Natural killer cell treated with Interleukin-12 subunit alpha and Interleukin-12 subunit beta and Interleukin-15 and Interleukin-18, amount 100 ng/mL, for 72 hours (primary cell): ENCODE data around the gene MAP3K14. TPM values are rescaled to one million over a fixed set of nuclear protein-coding genes. Genes with fewer than 3 reads are reported as not detected.

ENCODE experiments used
- ATAC-seq, 2 donors: fragments of 150-1000 bp; cut with Tn5 transposase in 1 of 2; sonication (Bioruptor Pico), chemical (Tn5 transposase) in 1 of 2; 2 replicates each; pipeline ENCODE4 v1.10.0; 2021
- DNase-seq: peaks from one replicate; pipeline ENCODE4 v3.0.0; 2022; ENCODE audit warnings: low spot score
- H3K27ac Mint-ChIP-seq, 2 donors: 1 replicate in 1 of 2; 2 replicates in 1 of 2; pipeline ENCODE4 v1.8.0; 2022; ENCODE audit warnings: mixed read lengths in 2 of 2, mild to moderate bottlenecking in 1 of 2, moderate library complexity in 1 of 2
- H3K27me3 Mint-ChIP-seq, 2 donors: 1 replicate in 1 of 2; 2 replicates in 1 of 2; pipeline ENCODE4 v1.8.0; 2022; ENCODE audit warnings: mixed read lengths in 2 of 2
- H3K36me3 Mint-ChIP-seq: one replicate; pipeline ENCODE4 v1.8.0; 2022; ENCODE audit warnings: mixed read lengths
- H3K4me1 Mint-ChIP-seq, 2 donors: 1 replicate in 1 of 2; 2 replicates in 1 of 2; pipeline ENCODE4 v1.8.0; 2022; ENCODE audit warnings: low read depth in 2 of 2, mixed read lengths in 2 of 2, mild to moderate bottlenecking in 1 of 2
- H3K4me3 Mint-ChIP-seq: one replicate; pipeline ENCODE4 v1.8.0; 2022; ENCODE audit warnings: mixed read lengths
- H3K9me3 Mint-ChIP-seq: 2 replicates; pipeline ENCODE4 v1.8.0; 2022; ENCODE audit warnings: mixed read lengths
- total RNA-seq, 2 donors: library from RNA; stranded (reverse); gene quantifications; one replicate each; pipeline ENCODE4 v1.2.3, GENCODE V29; 2022

The MAP3K14 gene
- total RNA-seq, 2 donors from 2014 or later, result 65.9 to 75.4 TPM

GRCh38 chr17:45334701-45335677 lies 18.2 kb upstream of the MAP3K14 start:
- DNase-seq (no peak), ATAC-seq (no peak)
- Mint-ChIP-seq H3K9me3 (no peaks in the 10 kb centered on the region), H3K27me3 (no peaks in the 10 kb centered on the region), H3K27ac (no peak overlapping the region), H3K36me3 (no peaks in the 10 kb centered on the region), H3K4me3 (no peak overlapping the region), H3K4me1 (peaks cover 21 to 26% of the 10 kb centered on the region in 2 donors)

GRCh38 chr17:45334231-45334630 lies 17.4 kb upstream of the MAP3K14 start:
- no peak overlapping the region for H3K27ac Mint-ChIP-seq
- H3K4me1 Mint-ChIP-seq, result peaks cover 28 to 34% of the 10 kb centered on the region in 2 donors
- H3K4me3 Mint-ChIP-seq, result no peak overlapping the region
- no peaks in the 10 kb centered on the region for H3K36me3 Mint-ChIP-seq
- H3K9me3 Mint-ChIP-seq, result no peaks in the 10 kb centered on the region
- no peak for ATAC-seq
- H3K27me3 Mint-ChIP-seq, result no peaks in the 10 kb centered on the region
- DNase-seq, result no peak

- Mint-ChIP-seq H3K9me3 (no peaks in the 10 kb centered on the region), H3K27me3 (no peaks in the 10 kb centered on the region), H3K36me3 (no peaks in the 10 kb centered on the region), H3K4me3 (peak overlapping the region; percentile 52), H3K4me1 (peaks cover 29 to 36% of the 10 kb centered on the region in 2 donors), H3K27ac (peak overlapping the region; percentile 49 to 70)
- no peak for ATAC-seq
- no peak for DNase-seq
Observed at GRCh38 chr17:45333702-45334092, 16.9 kb upstream of the MAP3K14 start.

GRCh38 chr17:45332989-45333701 lies 16.3 kb upstream of the MAP3K14 start:
- DNase-seq (no peak), ATAC-seq (no peak)
- Mint-ChIP-seq H3K4me3 (peak overlapping the region; percentile 52), H3K36me3 (no peaks in the 10 kb centered on the region), H3K4me1 (peaks cover 29 to 36% of the 10 kb centered on the region in 2 donors), H3K27me3 (no peaks in the 10 kb centered on the region), H3K27ac (peak overlapping the region; percentile 49 to 70), H3K9me3 (no peaks in the 10 kb centered on the region)

- DNase-seq (no peak), ATAC-seq (no peak)
- peaks cover 29 to 36% of the 10 kb centered on the region in 2 donors for H3K4me1 Mint-ChIP-seq
- peak overlapping the region in 1 of 2 donors; percentile 49 for H3K27ac Mint-ChIP-seq
- no peaks in the 10 kb centered on the region for H3K9me3 Mint-ChIP-seq
- H3K4me3 Mint-ChIP-seq, result peak overlapping the region; percentile 52
- no peaks in the 10 kb centered on the region for H3K27me3 Mint-ChIP-seq
- no peaks in the 10 kb centered on the region for H3K36me3 Mint-ChIP-seq
Observed at GRCh38 chr17:45332505-45332904, 15.7 kb upstream of the MAP3K14 start.

GRCh38 chr17:45326626-45327025 lies 9.8 kb upstream of the MAP3K14 start:
- Mint-ChIP-seq H3K27ac (peak overlapping the region in 1 of 2 donors; percentile 0), H3K36me3 (no peaks in the 10 kb centered on the region), H3K4me3 (no peak overlapping the region), H3K4me1 (peaks cover 16 to 23% of the 10 kb centered on the region in 2 donors), H3K9me3 (no peaks in the 10 kb centered on the region), H3K27me3 (no peaks in the 10 kb centered on the region)
- ATAC-seq (no peak), DNase-seq (no peak)

- Mint-ChIP-seq H3K4me3 (no peak overlapping the region), H3K27me3 (no peaks in the 10 kb centered on the region), H3K27ac (no peak overlapping the region), H3K36me3 (no peaks in the 10 kb centered on the region), H3K4me1 (peaks cover 23 to 31% of the 10 kb centered on the region in 2 donors), H3K9me3 (no peaks in the 10 kb centered on the region)
- ATAC-seq (no peak), DNase-seq (no peak)
Observed at GRCh38 chr17:45325810-45326209, 9.0 kb upstream of the MAP3K14 start.

- H3K27ac Mint-ChIP-seq, result no peak overlapping the region
- H3K4me3 Mint-ChIP-seq, result no peak overlapping the region
- H3K4me1 Mint-ChIP-seq, result peaks cover 26 to 36% of the 10 kb centered on the region in 2 donors
- H3K27me3 Mint-ChIP-seq, result no peaks in the 10 kb centered on the region
- no peak for ATAC-seq
- H3K9me3 Mint-ChIP-seq, result no peaks in the 10 kb centered on the region
- DNase-seq, result no peak
- H3K36me3 Mint-ChIP-seq, result no peaks in the 10 kb centered on the region
Observed at GRCh38 chr17:45324336-45324735, 7.5 kb upstream of the MAP3K14 start.

- no peaks in the 10 kb centered on the region for H3K36me3 Mint-ChIP-seq
- no peaks in the 10 kb centered on the region for H3K9me3 Mint-ChIP-seq
- DNase-seq, result no peak
- H3K4me1 Mint-ChIP-seq, result peaks cover 35 to 44% of the 10 kb centered on the region in 2 donors
- ATAC-seq, result no peak
- peak overlapping the region; percentile 14 for H3K4me3 Mint-ChIP-seq
- no peaks in the 10 kb centered on the region for H3K27me3 Mint-ChIP-seq
- peak overlapping the region; percentile 33 to 70 for H3K27ac Mint-ChIP-seq
Observed at GRCh38 chr17:45322168-45322567, 5.3 kb upstream of the MAP3K14 start.

GRCh38 chr17:45320931-45321461 lies 4.2 kb upstream of the MAP3K14 start:
- no peaks in the 10 kb centered on the region for H3K9me3 Mint-ChIP-seq
- H3K4me3 Mint-ChIP-seq, result peak overlapping the region; percentile 76
- H3K27me3 Mint-ChIP-seq, result no peaks in the 10 kb centered on the region
- DNase-seq, result no peak
- peak overlapping the region; percentile 70 to 89 for H3K27ac Mint-ChIP-seq
- peaks cover 37 to 49% of the 10 kb centered on the region in 2 donors for H3K4me1 Mint-ChIP-seq
- H3K36me3 Mint-ChIP-seq, result peaks cover 2% of the 10 kb centered on the region
- ATAC-seq, result no peak

GRCh38 chr17:45320349-45320930 lies 3.6 kb upstream of the MAP3K14 start:
- H3K27ac Mint-ChIP-seq, result peak overlapping the region; percentile 70 to 89
- H3K4me3 Mint-ChIP-seq, result peak overlapping the region; percentile 76
- H3K4me1 Mint-ChIP-seq, result peaks cover 43 to 55% of the 10 kb centered on the region in 2 donors
- ATAC-seq (no peak), DNase-seq (no peak)
- no peaks in the 10 kb centered on the region for H3K9me3 Mint-ChIP-seq
- H3K27me3 Mint-ChIP-seq, result no peaks in the 10 kb centered on the region
- H3K36me3 Mint-ChIP-seq, result peaks cover 7% of the 10 kb centered on the region

- ATAC-seq (no peak), DNase-seq (no peak)
- H3K36me3 Mint-ChIP-seq, result peaks cover 18% of the 10 kb centered on the region
- peak overlapping the region; percentile 8 for H3K4me3 Mint-ChIP-seq
- peaks cover 53 to 65% of the 10 kb centered on the region in 2 donors for H3K4me1 Mint-ChIP-seq
- H3K27me3 Mint-ChIP-seq, result no peaks in the 10 kb centered on the region
- peak overlapping the region; percentile 2 to 58 for H3K27ac Mint-ChIP-seq
- no peaks in the 10 kb centered on the region for H3K9me3 Mint-ChIP-seq
Observed at GRCh38 chr17:45319239-45319703, 2.5 kb upstream of the MAP3K14 start.

GRCh38 chr17:45318561-45319230 lies 1.9 kb upstream of the MAP3K14 start:
- Mint-ChIP-seq H3K36me3 (peaks cover 18% of the 10 kb centered on the region), H3K27me3 (no peaks in the 10 kb centered on the region), H3K4me3 (peak overlapping the region; percentile 8), H3K27ac (peak overlapping the region; percentile 2 to 58), H3K9me3 (no peaks in the 10 kb centered on the region), H3K4me1 (peaks cover 56 to 66% of the 10 kb centered on the region in 2 donors)
- DNase-seq, result no peak
- ATAC-seq, result no peak
